SK-N-SH treated with all-trans-retinoic acid at 6 μM for 48 hours (cell line): ENCODE measurements around the gene ZNF19.

Experiments
- ARNTL ChIP-seq: fragments of 450-650 bp; formaldehyde crosslinking; IDR thresholded peaks from 2 replicates; pipeline ENCODE4 v1.5.0; 2020; ENCODE audit warnings: low read depth, mild to moderate bottlenecking, moderate library complexity, borderline replicate concordance
- CSDC2 ChIP-seq: fragments of 250-450 bp; sonication (Bioruptor Pico); IDR thresholded peaks from 2 replicates; pipeline ENCODE4 v1.5.0; 2020; ENCODE audit warnings: mild to moderate bottlenecking, moderate library complexity
- ISL1 ChIP-seq: fragments of 250-450 bp; sonication (Bioruptor Pico); IDR thresholded peaks from 2 replicates; pipeline ENCODE4 v2.1.2; 2022; ENCODE audit warnings: mild to moderate bottlenecking, moderate library complexity
- OSR1 ChIP-seq: fragments of 250-450 bp; sonication (Bioruptor Pico); IDR thresholded peaks from 2 replicates; pipeline ENCODE4 v1.8.0; 2022; ENCODE audit warnings: moderate library complexity, mild to moderate bottlenecking, inconsistent platforms
- PPARA ChIP-seq: fragments of 250-450 bp; sonication (Bioruptor Pico); IDR thresholded peaks from 2 replicates; pipeline ENCODE4 v1.5.0; 2020; ENCODE audit warnings: mild to moderate bottlenecking, borderline replicate concordance
- RARB ChIP-seq: fragments of 250-450 bp; sonication (Bioruptor Pico); IDR thresholded peaks from 2 replicates; pipeline ENCODE4 v1.8.0; 2021; ENCODE audit warnings: mild to moderate bottlenecking, moderate library complexity
- TOX ChIP-seq: fragments of 250-450 bp; sonication (Bioruptor Pico); IDR thresholded peaks from 2 replicates; pipeline ENCODE4 v1.8.0; 2021; ENCODE audit warnings: mild to moderate bottlenecking, moderate library complexity, borderline replicate concordance
- ZFP3 ChIP-seq: fragments of 250-450 bp; sonication (Bioruptor Pico); IDR thresholded peaks from 2 replicates; pipeline ENCODE4 v1.5.0; 2020; ENCODE audit warnings: mild to moderate bottlenecking, moderate library complexity
- ZFP30 ChIP-seq: fragments of 450-650 bp; formaldehyde crosslinking; IDR thresholded peaks from 2 replicates; pipeline ENCODE4 v1.5.0; 2022; ENCODE audit warnings: mild to moderate bottlenecking, moderate library complexity
- ZNF565 ChIP-seq: fragments of 450-650 bp; formaldehyde crosslinking; conservative IDR thresholded peaks from 2 replicates; pipeline ENCODE4 v1.5.0; 2020; ENCODE audit warnings: low read depth, mild to moderate bottlenecking, moderate library complexity
- ZNF8 ChIP-seq: fragments of 450-650 bp; formaldehyde crosslinking; IDR thresholded peaks from 2 replicates; pipeline ENCODE4 v1.5.0; 2020; ENCODE audit warnings: mild to moderate bottlenecking, moderate library complexity
- TF ChIP-seq, protein P1 (sequence below): fragments of 250-450 bp; sonication (Bioruptor Pico); IDR thresholded peaks from 2 replicates; pipeline ENCODE4 v1.8.0; 2020; ENCODE audit warnings: mild to moderate bottlenecking, moderate library complexity, borderline replicate concordance
- TF ChIP-seq, protein P2 (sequence below): fragments of 250-450 bp; sonication (Bioruptor Pico); IDR thresholded peaks from 2 replicates; pipeline ENCODE4 v1.5.1; 2020; ENCODE audit warnings: low read depth, mild to moderate bottlenecking, moderate library complexity
- TF ChIP-seq, protein P3 (sequence below): fragments of 250-450 bp; sonication (Bioruptor Pico); IDR thresholded peaks from 2 replicates; pipeline ENCODE4 v1.5.1; 2021; ENCODE audit warnings: mild to moderate bottlenecking, moderate library complexity

DNA sequence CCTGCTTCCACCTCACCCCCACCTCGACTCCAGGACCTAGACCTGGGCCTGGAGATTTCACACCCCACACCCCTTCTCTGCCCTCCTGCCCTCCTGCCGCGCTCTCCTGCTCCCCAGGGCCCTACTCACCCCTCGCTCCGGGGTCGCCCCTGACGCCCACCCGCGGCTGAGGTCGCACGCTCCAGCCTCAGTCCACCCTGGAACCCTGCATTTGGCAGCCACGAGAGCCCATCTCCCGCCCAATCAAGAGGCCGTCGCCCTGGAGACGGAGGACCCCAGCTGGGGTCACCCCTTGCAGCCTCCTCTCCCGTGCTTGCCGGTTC lies 63.4 kb downstream of the ZNF19 start:
- TF ChIP-seq ISL1 (CRISPR knock-in tag) (no peak), ZNF8 (CRISPR knock-in tag) (no peak), RARB (CRISPR knock-in tag) (no peak), TOX (no peak), ZFP30 (CRISPR knock-in tag) (no peak), ZNF565 (no peak), ARNTL (CRISPR knock-in tag) (no peak), OSR1 (CRISPR knock-in tag) (no peak), ZFP3 (CRISPR knock-in tag) (no peak), CSDC2 (CRISPR knock-in tag) (no peak), PPARA (CRISPR knock-in tag) (no peak)
- TF ChIP-seq, protein P1, sequence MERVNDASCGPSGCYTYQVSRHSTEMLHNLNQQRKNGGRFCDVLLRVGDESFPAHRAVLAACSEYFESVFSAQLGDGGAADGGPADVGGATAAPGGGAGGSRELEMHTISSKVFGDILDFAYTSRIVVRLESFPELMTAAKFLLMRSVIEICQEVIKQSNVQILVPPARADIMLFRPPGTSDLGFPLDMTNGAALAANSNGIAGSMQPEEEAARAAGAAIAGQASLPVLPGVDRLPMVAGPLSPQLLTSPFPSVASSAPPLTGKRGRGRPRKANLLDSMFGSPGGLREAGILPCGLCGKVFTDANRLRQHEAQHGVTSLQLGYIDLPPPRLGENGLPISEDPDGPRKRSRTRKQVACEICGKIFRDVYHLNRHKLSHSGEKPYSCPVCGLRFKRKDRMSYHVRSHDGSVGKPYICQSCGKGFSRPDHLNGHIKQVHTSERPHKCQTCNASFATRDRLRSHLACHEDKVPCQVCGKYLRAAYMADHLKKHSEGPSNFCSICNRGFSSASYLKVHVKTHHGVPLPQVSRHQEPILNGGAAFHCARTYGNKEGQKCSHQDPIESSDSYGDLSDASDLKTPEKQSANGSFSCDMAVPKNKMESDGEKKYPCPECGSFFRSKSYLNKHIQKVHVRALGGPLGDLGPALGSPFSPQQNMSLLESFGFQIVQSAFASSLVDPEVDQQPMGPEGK, result no peak
- TF ChIP-seq, protein P2, sequence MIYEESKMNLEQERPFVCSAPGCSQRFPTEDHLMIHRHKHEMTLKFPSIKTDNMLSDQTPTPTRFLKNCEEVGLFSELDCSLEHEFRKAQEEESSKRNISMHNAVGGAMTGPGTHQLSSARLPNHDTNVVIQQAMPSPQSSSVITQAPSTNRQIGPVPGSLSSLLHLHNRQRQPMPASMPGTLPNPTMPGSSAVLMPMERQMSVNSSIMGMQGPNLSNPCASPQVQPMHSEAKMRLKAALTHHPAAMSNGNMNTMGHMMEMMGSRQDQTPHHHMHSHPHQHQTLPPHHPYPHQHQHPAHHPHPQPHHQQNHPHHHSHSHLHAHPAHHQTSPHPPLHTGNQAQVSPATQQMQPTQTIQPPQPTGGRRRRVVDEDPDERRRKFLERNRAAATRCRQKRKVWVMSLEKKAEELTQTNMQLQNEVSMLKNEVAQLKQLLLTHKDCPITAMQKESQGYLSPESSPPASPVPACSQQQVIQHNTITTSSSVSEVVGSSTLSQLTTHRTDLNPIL (CRISPR knock-in tag), result no peak
- TF ChIP-seq, protein P3, sequence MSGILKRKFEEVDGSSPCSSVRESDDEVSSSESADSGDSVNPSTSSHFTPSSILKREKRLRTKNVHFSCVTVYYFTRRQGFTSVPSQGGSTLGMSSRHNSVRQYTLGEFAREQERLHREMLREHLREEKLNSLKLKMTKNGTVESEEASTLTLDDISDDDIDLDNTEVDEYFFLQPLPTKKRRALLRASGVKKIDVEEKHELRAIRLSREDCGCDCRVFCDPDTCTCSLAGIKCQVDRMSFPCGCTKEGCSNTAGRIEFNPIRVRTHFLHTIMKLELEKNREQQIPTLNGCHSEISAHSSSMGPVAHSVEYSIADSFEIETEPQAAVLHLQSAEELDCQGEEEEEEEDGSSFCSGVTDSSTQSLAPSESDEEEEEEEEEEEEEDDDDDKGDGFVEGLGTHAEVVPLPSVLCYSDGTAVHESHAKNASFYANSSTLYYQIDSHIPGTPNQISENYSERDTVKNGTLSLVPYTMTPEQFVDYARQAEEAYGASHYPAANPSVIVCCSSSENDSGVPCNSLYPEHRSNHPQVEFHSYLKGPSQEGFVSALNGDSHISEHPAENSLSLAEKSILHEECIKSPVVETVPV, result no peak
